ENCODE results near the gene PDE4D.
A peak's percentile ranks its signal among the peaks of the same experiment; 100 is the strongest.
"Not testable (repeated sequence)": the region's sequence is repeated elsewhere in the genome, so short reads cannot be mapped to it uniquely, and the experiment has no call there.

The PDE4D gene

GRCh38 chr5:59340637-59341036, 552.9 kb downstream of the PDE4D start:
- DNase-seq: no peak

GRCh38 chr5:59337240-59337639, 556.3 kb downstream of the PDE4D start:
- DNase-seq: no peak

DNA sequence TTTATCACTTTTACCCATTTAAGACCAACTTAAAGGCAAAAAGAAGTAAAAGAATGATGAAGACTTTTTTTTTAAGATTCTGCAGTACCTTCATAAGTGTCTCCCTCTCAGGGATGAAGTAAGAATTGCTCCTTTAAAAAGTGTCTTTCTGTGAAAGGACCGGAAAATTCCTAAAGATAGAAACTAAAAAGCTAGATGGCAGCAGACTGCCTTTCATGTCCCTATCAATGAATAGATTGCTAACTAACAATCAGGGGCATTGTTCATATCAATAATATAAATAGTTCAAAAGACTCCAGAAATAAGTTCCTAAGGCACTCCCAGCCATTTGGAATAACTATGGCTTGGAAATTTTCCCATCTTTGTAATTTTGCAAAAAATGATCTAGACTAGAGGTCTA, 558.0 kb downstream of the PDE4D start:
- peak in 1 of 58 donors; percentile 16 for DNase-seq

DNA sequence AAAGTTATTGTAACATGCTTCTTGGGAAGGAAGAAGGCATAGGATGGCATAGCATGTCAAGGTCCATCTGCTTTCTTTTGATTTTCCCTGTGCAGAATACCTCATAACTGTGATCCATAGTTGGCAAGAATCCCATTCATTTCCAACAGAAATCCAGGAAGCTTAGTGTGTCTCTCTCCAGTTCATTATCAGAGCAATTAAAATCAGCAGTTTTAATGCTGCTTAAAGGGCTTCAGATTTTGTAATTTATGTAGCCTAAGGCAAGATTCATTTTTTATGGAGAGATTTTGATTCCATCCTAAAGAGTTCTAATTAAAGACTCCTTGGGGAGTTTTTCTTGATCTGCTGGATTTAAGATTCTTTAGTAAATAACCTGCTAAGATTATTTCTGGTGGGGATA, 560.1 kb downstream of the PDE4D start:
- DNase-seq: no peak

GRCh38 chr5:59332236-59332973, 561.1 kb downstream of the PDE4D start:
- no peak for DNase-seq

GRCh38 chr5:59330680-59331079, 562.8 kb downstream of the PDE4D start:
- no peak for DNase-seq

DNA sequence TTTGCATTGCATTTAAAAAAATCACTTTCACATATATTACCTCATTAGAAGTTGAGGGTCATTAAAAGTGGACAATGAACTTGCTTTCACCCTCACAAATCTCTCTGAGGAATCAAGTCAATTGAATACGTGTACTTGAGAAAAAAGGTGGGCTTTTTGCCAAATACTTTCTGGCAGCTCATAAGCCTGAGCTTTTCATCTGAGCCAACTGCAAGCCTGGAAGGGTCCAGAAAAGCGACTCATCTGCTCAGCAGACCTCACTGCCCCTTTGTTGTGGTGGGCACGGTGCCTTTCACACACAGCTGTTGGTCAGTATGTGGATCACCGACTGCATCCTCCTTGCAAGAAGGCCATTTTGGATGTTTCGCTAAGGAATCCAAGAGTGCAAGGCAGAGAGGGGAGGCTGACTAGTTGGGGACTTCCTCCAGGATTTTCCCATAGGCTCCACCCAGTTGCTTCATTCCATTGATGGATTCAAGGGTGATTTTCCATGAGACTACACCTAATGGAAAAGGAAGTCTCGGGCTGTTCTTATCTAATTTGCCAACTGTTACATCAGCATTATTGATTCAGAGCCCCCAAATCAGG, 564.7 kb downstream of the PDE4D start:
- DNase-seq: peak in 19 of 58 donors; percentile 3 to 39 (median 11)

DNA sequence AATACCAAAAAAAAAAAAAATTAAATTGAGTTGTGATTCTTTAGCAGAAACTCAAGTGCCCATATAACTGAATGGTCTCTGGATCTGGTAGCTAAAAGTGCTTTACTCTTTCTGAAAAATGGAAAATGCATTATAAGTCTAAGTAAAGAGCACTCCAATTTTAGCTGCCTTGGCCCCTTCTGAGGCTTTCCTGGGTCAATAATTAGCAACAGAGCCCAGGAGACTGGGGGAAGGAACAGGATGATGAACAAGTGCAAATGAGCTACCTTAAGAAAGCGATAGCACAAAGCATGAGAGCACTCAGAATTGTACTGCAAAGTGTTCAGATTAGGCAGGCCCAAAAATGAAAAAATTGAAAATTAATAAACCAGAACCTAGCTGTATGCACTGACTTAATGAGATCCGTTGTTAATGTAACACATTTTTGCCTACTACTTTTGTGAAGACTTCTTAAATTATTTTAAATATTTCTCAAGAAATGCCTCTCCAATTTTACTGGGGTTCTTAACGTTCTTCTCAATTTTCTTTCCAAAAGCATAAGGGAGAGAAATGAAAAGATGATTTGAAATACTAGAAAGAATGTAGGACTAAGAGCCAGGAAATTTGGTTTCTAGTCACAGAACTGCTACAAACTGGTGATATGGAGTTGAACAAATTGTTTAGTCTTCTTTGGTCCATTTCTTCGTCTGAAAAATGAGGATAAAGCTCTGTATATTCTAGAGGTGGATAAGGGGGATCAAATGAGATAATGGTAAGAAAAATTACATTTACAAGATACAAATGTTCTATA, 566.1 kb downstream of the PDE4D start:
- DNase-seq: no peak

DNA sequence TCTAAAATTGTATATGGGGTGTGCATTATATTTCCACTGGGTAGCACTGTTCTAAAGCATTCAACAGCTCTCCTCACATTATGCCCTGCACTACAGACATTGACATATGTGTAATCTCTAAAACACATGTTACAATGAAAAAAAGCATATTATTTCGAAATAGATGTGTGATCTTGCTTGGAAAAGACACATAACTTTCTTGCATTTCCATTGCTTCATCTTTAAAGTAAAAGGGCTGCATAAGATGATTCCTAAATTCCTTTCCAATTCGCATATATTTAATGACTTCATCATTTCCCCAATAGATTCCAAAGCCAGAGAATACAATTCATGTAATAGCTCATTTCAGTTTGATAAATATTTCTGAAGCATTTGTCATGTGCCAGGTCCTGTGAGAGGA, 566.9 kb downstream of the PDE4D start:
- DNase-seq: no peak

DNA sequence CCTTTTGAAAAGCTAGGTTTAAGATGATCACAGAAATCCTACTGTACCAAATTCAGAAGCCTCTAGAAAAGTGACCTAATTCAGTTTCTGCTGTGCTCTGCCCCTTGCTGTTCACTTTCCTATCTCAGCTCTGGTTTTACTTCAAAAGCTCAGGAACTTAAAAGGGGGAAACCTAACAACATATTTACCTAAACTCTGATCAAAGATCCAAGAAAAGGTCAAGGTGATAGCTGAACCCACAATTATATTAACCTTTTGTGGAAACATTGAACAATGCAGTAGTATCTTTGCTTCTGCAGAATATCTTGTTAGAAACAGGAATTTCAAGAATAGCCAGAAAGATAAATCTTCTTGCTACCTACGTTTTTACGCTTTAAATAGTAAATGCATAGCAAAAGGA, 568.5 kb downstream of the PDE4D start:
- no peak for DNase-seq

GRCh38 chr5:59322894-59323293, 570.6 kb downstream of the PDE4D start:
- no peak for DNase-seq

- DNase-seq: no peak
These were observed 571.5 kb downstream of the PDE4D start for GRCh38 chr5:59322058-59322457.

- DNase-seq: no peak
These were observed 571.9 kb downstream of the PDE4D start for GRCh38 chr5:59321642-59322041.

GRCh38 chr5:59320420-59320819, 573.1 kb downstream of the PDE4D start:
- DNase-seq: no peak

DNA sequence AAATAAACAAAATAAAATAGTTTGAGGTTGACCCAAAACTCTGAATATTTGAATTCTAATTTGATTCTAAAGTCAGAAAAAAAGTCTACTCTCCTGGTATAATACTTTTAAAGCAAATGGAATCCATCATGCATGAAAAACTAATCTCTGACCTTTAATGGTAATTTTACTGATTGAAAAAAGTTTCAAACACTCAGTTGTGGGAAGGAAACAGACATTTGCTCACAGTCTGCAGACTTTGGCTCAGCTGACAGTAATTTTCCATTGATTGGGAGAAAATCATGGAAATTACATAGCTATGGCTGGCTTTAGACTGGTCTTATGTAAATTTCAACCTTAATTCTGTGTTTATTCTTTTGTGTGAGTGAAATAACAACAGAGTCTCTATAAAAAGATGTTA, 574.3 kb downstream of the PDE4D start:
- no peak for DNase-seq

- DNase-seq: no peak
These were observed 575.7 kb downstream of the PDE4D start for GRCh38 chr5:59317774-59318205.

- DNase-seq: no peak
These were observed 576.3 kb downstream of the PDE4D start for GRCh38 chr5:59317023-59317773.

GRCh38 chr5:59312223-59312622, 581.3 kb downstream of the PDE4D start:
- DNase-seq: no peak

DNA sequence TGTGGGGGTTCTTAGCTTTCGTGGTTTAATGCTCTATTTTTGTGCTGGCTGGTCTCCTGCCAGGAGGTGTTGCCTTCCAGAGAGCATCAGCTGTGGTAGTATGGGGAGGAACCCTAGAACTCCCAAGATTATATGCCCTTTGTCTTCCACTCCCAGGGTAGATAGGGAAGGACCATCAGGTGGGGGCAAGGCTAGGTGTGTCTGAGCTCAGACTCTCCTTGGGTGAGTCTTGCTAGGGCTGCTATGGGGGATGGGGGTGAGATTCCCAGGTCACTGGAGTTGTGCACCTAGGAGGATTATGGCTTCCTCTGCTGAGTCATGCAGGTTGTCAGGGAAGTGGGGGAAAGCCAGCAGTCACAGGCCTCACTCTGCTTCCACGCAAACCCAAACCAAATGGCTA, 584.8 kb downstream of the PDE4D start:
- DNase-seq: not testable (repeated sequence)

DNA sequence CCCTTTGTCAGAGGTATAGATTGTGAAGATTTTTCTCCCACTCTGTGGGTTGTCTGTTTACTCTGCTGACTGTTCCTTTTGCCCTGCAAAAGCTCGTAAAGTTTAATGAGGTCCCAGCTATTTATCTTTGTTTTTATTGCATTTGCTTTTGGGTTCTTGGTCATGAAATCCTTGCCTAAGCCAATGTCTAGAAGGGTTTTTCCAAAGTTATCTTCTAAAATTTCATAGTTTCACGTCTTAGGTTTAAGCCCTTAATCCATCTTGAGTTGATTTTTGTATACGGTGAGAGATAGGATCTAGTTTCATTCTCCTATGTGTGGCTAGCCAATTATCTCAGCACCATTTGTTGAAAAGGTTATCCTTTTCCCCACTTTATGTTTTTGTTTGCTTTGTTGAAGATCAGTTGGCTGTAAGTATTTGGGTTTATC, 590.2 kb downstream of the PDE4D start:
- DNase-seq: not testable (repeated sequence)

DNA sequence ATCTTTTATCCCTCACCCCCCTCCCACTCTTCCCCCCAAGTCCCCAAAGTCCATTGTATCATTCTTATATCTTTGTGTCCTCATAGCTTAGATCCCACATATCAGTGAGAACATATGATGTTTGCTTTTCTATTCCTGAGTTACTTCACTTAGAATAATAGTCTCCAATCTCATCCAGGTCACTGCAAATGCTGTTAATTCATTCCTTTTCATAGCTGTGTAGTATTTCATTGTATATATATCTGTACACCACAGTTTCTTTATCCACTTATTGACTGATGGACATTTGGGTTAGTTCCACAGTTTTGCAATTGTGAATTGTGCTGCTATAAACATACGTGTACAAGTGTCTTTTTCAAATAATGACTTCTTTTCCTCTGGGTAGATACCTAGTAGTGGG, 591.0 kb downstream of the PDE4D start:
- DNase-seq: not testable (repeated sequence)

DNA sequence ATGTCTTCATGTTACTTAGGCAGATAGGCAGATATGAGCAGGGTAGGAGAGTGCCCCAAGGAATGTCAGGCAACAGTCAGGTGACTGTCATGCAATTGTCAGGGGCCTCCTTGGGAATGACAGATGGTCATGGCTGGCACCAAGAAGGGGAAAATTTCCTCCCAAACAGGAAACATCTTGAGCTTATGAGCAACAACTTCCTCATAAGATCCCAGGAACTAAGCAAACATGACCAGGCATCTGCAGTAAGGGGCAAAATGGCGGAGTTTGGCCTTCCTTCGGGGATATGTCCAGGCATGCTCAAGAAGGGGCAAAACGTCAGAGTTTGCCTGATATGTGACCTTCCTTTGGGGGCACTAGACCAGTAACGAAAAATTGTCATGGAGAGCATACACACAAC, 591.8 kb downstream of the PDE4D start:
- no peak for DNase-seq

All from anterior cingulate cortex (tissue), 58 donors.